Neural progenitor cell (in vitro differentiated cells): ENCODE measurements around the gene STX2.

ENCODE experiments used
- EZH2 ChIP-seq: fragments of 200-600 bp; sonication (generic); IDR thresholded peaks from 2 replicates; pipeline ENCODE4 v1.6.1; 2017; ENCODE audit warnings: antibody characterized with exemption, mild to moderate bottlenecking, moderate library complexity
- TF ChIP-seq, protein P1 (sequence below): fragments of 200-600 bp; sonication (generic); IDR thresholded peaks from 2 replicates; pipeline ENCODE4 v1.5.1; 2017; ENCODE audit warnings: antibody characterized with exemption, mild to moderate bottlenecking

DNA sequence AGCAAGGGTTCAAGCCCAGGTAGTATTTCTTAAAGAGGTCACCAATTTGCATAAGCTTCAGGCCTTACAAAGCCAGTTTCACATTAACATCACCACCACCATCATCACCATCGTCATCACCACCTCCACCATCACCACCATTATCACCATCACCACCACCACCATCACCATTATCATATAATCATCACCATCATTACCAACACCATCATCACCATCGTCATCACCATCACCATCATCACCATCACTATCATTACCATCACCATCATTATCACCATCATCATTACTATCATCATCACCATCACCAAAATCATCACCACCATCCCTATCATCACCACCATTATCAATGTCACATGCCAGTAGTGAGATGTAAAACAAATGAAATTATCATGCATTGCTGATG is 72.6 kb downstream of the STX2 start:
- TF ChIP-seq EZH2, result no peak
- TF ChIP-seq, protein P1, sequence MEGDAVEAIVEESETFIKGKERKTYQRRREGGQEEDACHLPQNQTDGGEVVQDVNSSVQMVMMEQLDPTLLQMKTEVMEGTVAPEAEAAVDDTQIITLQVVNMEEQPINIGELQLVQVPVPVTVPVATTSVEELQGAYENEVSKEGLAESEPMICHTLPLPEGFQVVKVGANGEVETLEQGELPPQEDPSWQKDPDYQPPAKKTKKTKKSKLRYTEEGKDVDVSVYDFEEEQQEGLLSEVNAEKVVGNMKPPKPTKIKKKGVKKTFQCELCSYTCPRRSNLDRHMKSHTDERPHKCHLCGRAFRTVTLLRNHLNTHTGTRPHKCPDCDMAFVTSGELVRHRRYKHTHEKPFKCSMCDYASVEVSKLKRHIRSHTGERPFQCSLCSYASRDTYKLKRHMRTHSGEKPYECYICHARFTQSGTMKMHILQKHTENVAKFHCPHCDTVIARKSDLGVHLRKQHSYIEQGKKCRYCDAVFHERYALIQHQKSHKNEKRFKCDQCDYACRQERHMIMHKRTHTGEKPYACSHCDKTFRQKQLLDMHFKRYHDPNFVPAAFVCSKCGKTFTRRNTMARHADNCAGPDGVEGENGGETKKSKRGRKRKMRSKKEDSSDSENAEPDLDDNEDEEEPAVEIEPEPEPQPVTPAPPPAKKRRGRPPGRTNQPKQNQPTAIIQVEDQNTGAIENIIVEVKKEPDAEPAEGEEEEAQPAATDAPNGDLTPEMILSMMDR, result no peak
